Measurements from ENCODE around the gene IFFO2.

- no peak for TF ChIP-seq EZH2 (IDR thresholded peaks at IDR 0.05; ENCODE audit: insufficient read depth, low read length)
- no peak for TF ChIP-seq CTCF (IDR thresholded peaks at IDR 0.05; ENCODE audit: insufficient read depth, low read depth, low read length)
Measured at GRCh38 chr1:18885311-18886002, 71.0 kb downstream of the IFFO2 start.

Measured in astrocyte (in vitro differentiated cells and primary cell).